Measurements from ENCODE around the gene TCFL5. TPM values are rescaled to one million over a fixed set of nuclear protein-coding genes. Genes with fewer than 3 reads are reported as not detected.
A peak's percentile ranks its signal among the peaks of the same experiment; 100 is the strongest.

Gene TCFL5
- 5.7 and 5.8 TPM in 2 replicates for total RNA-seq

DNA sequence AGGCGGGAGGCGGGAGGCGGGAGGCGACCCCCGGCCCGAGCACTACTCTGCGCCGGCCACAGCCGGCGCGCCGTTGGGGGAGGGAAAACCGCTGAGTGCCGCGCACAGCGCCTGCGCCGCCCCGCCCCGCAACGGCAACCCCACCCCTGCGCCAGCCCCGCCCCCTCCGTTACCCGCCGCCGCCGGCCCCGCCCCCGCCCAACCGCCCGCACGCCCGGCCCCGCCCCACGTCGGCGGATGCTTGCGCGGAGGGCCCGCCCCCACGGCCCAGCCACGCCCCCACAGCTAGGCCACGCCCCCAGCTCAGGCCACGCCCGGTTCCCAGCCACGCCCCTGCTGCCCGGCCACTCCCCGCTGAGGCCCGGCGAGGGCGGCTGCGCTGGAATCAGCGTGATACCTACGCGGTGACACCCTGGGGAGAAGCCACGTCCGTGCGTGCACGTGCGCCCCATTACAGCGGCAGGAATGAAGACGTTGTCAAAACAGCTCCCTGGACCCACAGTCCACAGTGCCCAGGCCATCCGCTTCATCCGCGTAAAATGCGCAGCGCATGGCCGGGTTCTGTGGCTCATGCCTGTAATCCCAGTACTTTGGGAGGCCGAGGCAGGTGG, at the start of gene TCFL5:
Gene TCFL5, minus strand, starts transcription at position 97 of the 611 bp plus-strand sequence. CDS start 152 bp downstream, outside the sequence.
- intact Hi-C loops (cut with micrococcal nuclease), result loop anchor here (1.0 to 5.0 kb wide), 4 partner anchors 68 to 559 kb away; partner anchors contain the start of genes ADRM1, CABLES2 and GID8
- no peaks in the 10 kb centered on the region for H3K9me3 Mint-ChIP-seq
- H3K4me3 Mint-ChIP-seq, result peak within 1 kb of the TSS; percentile 68
- peak; percentile 91 for DNase-seq (ENCODE audit: low spot score)
- H3K36me3 Mint-ChIP-seq (ENCODE audit: low read depth), result peaks cover 12% of the 10 kb centered on the region
- peaks cover 27% of the 10 kb centered on the region for H3K27me3 Mint-ChIP-seq (ENCODE audit: insufficient read depth)
- peak within 1 kb of the TSS; percentile 34 for H3K27ac Mint-ChIP-seq
- H3K4me1 Mint-ChIP-seq (ENCODE audit: low read depth), result peaks cover 6% of the 10 kb centered on the region

DNA sequence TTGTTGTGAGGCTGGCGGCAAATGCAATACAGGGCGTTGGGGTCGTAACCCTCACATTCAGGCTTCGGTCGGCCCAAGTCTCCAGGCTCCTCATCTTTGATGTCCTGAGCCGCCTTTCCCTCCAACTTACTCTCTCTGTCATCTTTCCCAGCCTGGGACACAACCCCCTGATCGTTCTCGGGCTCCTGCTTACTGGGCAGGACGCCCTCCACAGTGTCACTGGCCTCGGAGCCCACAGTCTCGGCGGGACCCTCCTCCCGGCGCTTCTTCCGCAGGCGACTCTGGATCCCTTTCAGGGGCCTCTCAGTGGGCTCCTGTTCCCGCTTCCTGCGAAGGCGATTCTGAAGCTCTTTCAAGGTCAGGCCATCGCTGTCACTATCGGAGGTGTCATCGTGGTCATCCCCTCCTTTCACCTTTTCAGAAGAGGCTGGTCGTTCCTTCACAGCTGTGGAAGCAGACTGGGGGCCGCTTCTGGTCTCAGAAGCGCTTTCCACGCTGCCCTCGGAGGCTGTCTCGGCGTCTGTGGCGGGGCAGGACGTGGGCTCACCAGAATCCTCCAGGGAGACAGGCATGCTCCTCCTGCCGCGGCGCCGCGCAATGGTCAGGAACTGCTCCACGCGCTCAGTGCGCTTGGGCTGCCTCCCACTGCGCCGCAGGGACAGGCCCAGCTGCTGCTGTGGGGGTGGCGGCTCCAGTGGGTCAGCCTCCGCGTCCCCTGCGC, 49.3 kb upstream of the TCFL5 start:
- no peak for DNase-seq (ENCODE audit: low spot score)
- Mint-ChIP-seq H3K27me3 (ENCODE audit: insufficient read depth) (no peaks in the 10 kb centered on the region), H3K9me3 (no peaks in the 10 kb centered on the region), H3K4me3 (no peak overlapping the region), H3K27ac (no peak overlapping the region), H3K4me1 (ENCODE audit: low read depth) (peaks cover 16% of the 10 kb centered on the region), H3K36me3 (ENCODE audit: low read depth) (peaks cover 48% of the 10 kb centered on the region)
- intact Hi-C loops (cut with micrococcal nuclease), result no loop called here

DNA sequence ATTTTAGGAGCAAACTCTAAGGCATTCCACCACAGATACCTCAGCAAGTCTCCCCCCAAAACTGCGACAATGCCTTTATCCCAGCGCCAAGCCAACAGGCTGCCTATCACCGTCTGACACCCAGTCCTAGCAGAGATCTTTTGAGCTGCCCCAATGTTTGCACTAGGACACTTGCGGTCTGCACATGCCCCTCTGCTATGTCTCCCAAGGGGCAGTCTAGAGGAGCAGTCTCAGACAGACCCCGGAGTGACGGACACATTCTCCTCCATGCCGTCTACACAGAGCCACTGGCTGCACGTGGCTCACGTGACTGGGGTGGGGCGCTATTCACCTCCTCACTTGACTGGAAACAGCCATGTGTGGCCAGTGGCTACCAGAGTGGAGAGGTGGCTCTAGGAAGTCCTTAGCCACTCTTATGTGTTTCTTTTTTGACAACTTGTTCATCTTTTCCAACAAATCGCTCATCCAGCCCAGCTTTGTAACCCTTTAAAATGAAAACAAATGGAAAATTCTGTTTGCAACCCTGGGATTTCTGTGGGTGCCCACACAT, 48.7 kb upstream of the TCFL5 start:
- Mint-ChIP-seq H3K4me3 (no peak overlapping the region), H3K9me3 (no peaks in the 10 kb centered on the region), H3K27me3 (ENCODE audit: insufficient read depth) (no peaks in the 10 kb centered on the region), H3K4me1 (ENCODE audit: low read depth) (peaks cover 11% of the 10 kb centered on the region), H3K36me3 (ENCODE audit: low read depth) (peaks cover 52% of the 10 kb centered on the region), H3K27ac (no peak overlapping the region)
- intact Hi-C loops (cut with micrococcal nuclease), result no loop called here
- DNase-seq (ENCODE audit: low spot score), result no peak

DNA sequence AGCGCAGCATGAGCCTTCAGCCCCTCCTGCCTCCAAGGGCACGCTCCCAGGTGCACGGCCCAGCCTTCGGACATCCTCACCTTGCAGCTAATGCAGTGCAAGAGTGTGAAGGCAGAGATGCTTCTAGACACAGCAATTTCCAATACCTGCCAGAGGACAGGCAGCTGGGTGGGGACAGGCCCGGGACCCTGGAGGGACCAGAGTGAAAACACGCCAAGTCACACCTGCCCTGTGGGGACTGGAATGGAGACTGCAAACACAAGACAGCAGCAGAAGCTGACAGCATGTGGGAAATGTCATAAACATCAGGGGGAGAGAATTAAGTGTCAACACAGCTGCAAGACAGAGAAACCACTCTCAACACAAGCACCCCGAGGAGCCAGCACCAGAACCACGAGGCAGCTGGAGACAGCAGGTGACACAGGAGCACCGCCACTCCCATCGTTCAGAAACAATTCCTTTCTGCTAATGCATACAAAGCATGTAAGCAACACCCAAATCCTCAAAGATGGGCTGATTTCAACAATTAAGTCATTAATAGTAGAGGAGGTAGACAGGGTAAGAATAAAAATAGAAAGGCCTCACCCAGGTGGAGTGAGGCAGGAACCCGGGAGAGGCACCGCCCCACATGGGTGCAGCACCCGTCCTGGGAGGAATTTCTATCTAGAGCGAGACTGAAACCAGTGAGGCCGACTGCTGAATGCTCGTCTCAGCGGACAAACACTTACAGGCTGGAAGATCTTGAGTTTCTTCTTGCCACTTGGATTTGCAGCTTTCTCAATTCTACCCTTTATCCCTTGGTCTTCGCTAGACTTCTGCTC, 47.6 kb upstream of the TCFL5 start:
- Mint-ChIP-seq H3K4me1 (ENCODE audit: low read depth) (peaks cover 4% of the 10 kb centered on the region), H3K27ac (no peak overlapping the region), H3K9me3 (no peaks in the 10 kb centered on the region), H3K36me3 (ENCODE audit: low read depth) (peaks cover 57% of the 10 kb centered on the region), H3K27me3 (ENCODE audit: insufficient read depth) (no peaks in the 10 kb centered on the region), H3K4me3 (no peak overlapping the region)
- no peak for DNase-seq (ENCODE audit: low spot score)
- intact Hi-C loops (cut with micrococcal nuclease), result no loop called here

DNA sequence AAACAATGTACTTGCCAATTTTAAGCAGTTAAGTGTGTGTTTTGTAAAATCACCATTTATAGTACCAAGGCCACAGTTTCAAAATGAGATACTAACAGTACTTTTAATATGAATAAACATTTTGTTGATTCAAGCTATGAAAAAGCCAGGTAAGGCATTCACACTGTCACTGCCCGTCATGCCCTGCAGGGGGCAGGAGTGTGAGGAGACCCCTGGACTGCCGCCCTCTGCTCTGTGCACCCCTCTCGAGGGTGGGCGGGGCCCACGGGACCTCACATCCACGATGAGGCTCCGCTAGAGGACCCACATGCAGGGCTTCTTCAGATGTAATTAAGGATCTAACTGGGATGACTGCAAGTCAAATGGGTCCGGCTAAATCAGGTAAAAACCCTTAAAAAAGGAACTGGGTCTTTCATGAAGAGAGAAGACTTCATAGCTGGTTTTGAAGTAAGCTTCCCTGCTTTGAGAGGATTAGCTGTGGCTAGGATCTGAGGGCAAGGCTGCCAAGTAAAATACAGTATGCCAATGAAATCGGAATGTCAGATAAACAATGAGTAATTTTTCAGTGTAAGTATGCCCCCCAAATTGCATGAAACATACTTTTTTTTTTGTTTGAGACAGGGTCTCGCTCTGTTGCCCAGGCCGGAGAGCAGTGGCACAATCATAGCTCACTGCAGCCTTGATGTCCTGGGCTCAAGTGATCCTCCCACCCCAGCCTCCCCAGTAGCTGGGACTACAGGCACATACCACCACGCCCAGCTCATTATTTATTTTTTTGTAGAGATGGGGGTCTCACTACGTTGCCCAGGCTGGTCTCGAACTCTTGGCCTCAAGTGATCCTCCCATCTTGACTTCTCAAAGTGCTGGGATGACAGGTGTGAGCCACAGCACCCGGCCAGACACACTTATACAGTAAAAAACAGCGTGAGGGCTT, 46.0 kb upstream of the TCFL5 start:
- DNase-seq (ENCODE audit: low spot score), result no peak
- H3K4me1 Mint-ChIP-seq (ENCODE audit: low read depth), result no peaks in the 10 kb centered on the region
- H3K36me3 Mint-ChIP-seq (ENCODE audit: low read depth), result peaks cover 62% of the 10 kb centered on the region
- no peak overlapping the region for H3K27ac Mint-ChIP-seq
- intact Hi-C loops (cut with micrococcal nuclease), result no loop called here
- no peaks in the 10 kb centered on the region for H3K9me3 Mint-ChIP-seq
- no peaks in the 10 kb centered on the region for H3K27me3 Mint-ChIP-seq (ENCODE audit: insufficient read depth)
- H3K4me3 Mint-ChIP-seq, result no peak overlapping the region

DNA sequence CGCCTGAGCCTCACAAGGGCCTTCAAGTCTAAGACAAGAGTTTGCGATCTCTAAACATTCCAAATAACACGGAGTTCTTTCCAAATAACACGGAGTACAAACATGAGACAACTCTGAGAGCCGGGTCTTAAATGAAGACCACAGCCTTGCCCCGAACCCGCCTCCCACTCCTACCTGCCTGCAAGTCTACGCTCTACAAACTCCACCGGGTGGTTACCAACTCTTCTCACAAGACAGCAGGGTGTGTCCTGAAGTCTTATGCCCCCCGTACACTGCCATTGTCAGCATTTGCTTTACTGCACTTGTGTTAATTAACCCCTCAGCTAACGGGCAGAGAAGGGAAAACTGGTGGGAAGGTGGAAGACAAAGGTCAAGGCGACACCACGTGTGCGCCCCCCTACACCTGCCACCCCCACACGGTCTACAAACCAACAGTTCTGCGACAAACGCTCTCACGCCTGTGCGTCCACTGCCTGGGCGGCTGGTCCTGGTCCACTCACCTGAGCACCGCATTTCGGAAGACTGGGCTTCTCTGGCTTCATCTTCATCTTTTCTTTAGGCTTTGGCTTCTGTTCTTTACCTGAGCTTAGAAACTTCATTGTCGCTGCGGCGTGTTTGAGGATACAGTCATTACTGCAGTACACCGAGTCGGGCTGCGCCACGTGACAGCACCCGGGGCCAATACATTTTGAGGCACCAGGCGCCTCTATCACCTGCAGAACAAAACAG, 45.2 kb upstream of the TCFL5 start:
- Mint-ChIP-seq H3K4me3 (no peak overlapping the region), H3K4me1 (ENCODE audit: low read depth) (no peaks in the 10 kb centered on the region), H3K9me3 (no peaks in the 10 kb centered on the region), H3K27me3 (ENCODE audit: insufficient read depth) (no peaks in the 10 kb centered on the region), H3K36me3 (ENCODE audit: low read depth) (peaks cover 68% of the 10 kb centered on the region), H3K27ac (no peak overlapping the region)
- intact Hi-C loops (cut with micrococcal nuclease), result no loop called here
- DNase-seq (ENCODE audit: low spot score), result no peak

DNA sequence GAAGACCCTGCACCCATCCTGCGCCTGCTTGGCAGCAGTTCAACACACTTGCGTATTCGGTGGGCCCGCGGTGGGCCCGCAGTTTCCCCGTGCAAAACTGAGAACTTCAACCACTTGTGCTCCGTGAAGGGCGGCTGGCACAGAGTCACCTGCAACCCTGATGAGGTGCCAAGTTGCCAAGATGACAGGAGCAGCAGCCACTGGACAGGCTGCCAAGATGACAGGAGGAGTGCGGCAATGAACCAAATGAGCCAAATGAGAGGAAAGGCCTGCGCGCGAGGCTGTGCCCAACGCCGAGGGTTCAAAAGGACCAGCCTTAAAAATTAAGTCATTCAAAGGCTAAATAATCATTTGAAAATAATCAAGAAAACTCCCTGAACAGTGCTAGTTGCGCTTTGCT, 44.6 kb upstream of the TCFL5 start:
- no peaks in the 10 kb centered on the region for H3K9me3 Mint-ChIP-seq
- no peak overlapping the region for H3K4me3 Mint-ChIP-seq
- H3K36me3 Mint-ChIP-seq (ENCODE audit: low read depth), result peaks cover 63% of the 10 kb centered on the region
- no peak for DNase-seq (ENCODE audit: low spot score)
- H3K27ac Mint-ChIP-seq, result no peak overlapping the region
- H3K27me3 Mint-ChIP-seq (ENCODE audit: insufficient read depth), result no peaks in the 10 kb centered on the region
- intact Hi-C loops (cut with micrococcal nuclease), result no loop called here
- peaks cover 4% of the 10 kb centered on the region for H3K4me1 Mint-ChIP-seq (ENCODE audit: low read depth)

DNA sequence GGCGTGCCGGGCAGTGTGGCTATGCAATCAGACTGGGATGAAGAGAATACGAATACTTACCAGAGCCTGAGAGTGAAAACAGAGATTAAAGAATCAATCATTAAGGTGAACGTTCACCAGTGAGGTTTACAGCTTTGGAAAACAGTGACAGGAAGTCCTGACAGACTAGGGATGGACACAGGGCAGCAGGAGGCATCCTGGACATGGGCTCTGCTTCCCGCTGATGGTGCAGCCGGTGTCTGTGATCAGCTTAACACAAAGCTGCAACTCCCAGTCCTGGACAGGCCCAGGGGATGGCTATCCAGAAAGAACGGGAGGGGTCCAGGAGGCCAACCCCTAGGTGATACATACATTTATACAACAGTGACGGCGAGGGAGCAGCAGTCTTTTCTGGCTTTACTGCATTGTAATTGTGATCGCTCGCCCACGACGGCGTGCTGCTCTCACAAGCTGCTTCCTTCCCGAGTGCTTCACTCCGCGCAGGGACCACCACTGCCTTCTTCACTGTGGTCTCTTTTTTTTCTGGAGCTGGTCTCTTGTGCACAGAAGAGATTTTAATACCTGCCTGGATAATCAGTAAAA, 44.0 kb upstream of the TCFL5 start:
- H3K4me3 Mint-ChIP-seq, result no peak overlapping the region
- no peaks in the 10 kb centered on the region for H3K9me3 Mint-ChIP-seq
- H3K27me3 Mint-ChIP-seq (ENCODE audit: insufficient read depth), result no peaks in the 10 kb centered on the region
- peaks cover 10% of the 10 kb centered on the region for H3K4me1 Mint-ChIP-seq (ENCODE audit: low read depth)
- H3K27ac Mint-ChIP-seq, result no peak overlapping the region
- H3K36me3 Mint-ChIP-seq (ENCODE audit: low read depth), result peaks cover 59% of the 10 kb centered on the region
- intact Hi-C loops (cut with micrococcal nuclease), result no loop called here
- DNase-seq (ENCODE audit: low spot score), result no peak

DNA sequence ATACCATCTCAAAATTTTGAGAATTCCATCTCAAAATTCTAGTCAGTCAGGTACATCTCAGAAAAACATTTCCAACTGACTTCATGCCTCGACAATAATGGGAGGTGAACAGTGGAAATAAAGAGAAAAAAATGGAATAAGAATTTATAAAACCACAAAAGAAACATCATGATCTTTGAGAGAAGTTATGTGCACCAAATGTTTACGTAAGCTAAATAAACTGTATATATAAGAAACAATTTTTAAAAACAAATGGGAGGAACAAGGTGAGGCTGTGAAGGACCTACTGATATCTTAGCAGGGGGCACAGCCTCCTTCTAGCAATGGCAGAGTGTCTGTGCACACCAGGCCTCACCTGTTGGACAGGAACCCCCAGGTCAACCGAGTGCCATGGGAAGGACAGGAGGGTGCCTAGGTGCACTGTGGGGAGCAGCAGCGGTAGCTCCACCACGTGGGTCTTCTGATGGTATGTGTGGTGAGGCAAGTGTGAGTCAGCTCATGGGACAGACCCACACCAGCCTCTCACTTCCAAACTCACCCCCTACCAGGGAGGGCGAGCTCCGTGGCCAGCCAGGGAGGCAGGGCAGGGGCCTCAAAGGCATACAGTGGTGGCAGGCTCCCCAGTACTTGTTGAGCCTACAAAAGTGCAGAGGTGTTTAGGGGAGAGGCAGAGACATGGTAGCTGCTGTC, 41.4 kb upstream of the TCFL5 start:
- Mint-ChIP-seq H3K4me1 (ENCODE audit: low read depth) (peaks cover 35% of the 10 kb centered on the region), H3K9me3 (no peaks in the 10 kb centered on the region), H3K4me3 (no peak overlapping the region), H3K27me3 (ENCODE audit: insufficient read depth) (no peaks in the 10 kb centered on the region), H3K36me3 (ENCODE audit: low read depth) (peaks cover 46% of the 10 kb centered on the region), H3K27ac (no peak overlapping the region)
- intact Hi-C loops (cut with micrococcal nuclease), result no loop called here
- DNase-seq (ENCODE audit: low spot score), result no peak

DNA sequence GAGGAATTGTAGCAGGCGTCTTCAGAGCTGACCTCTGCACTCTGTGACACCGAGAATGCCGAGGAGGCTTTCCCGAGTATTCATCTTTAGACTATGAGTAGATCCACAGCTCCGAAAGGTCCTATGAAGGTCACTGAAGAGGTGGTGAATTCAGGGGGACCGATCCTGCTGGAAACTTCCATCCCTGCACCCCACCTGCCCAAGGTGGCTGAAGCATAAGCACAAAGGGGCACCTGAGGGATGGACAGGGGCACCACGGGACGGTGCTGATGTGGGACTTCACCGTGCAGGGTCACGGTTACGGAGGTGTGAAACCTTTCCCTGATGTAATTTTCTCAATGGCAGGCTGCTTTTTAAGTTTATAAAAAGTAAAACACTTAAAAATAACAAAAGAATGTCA, 40.3 kb upstream of the TCFL5 start:
- no peak overlapping the region for H3K4me3 Mint-ChIP-seq
- intact Hi-C loops (cut with micrococcal nuclease), result no loop called here
- DNase-seq (ENCODE audit: low spot score), result no peak
- peaks cover 37% of the 10 kb centered on the region for H3K4me1 Mint-ChIP-seq (ENCODE audit: low read depth)
- no peaks in the 10 kb centered on the region for H3K9me3 Mint-ChIP-seq
- H3K27ac Mint-ChIP-seq, result no peak overlapping the region
- H3K36me3 Mint-ChIP-seq (ENCODE audit: low read depth), result peaks cover 42% of the 10 kb centered on the region
- H3K27me3 Mint-ChIP-seq (ENCODE audit: insufficient read depth), result no peaks in the 10 kb centered on the region

All from activated T-helper 1 cell treated with anti-CD3 and anti-CD28 coated beads, Interleukin-12 subunit alpha, Interleukin-12 subunit beta, Interleukin-2, Interleukin-4 antibody, amounts not matched to agents 30 ng/mL and 10 ng/mL and 1 ng/mL, durations not matched to agents 14 hours and 24 hours and 36 hours (primary cell).